A549 (cell line): Measurements from ENCODE around the gene UVSSA.

ENCODE experiments used
- JUN ChIP-seq, 2 experiments: fragments of >200 bp; sonication (Bioruptor Twin); formaldehyde crosslinking; IDR thresholded peaks; 2 replicates in 1 of 2; 3 replicates in 1 of 2; pipeline ENCODE4 v1.6.1; 2016 to 2017
- POLR2A ChIP-seq: IDR thresholded peaks from 2 replicates; pipeline ENCODE4 v1.6.1; 2012; ENCODE audit warnings: mild to moderate bottlenecking, low read length

GRCh38 chr4:1405254-1405635, 58.2 kb downstream of the UVSSA start:
- no peak for TF ChIP-seq POLR2A
- TF ChIP-seq JUN (IDR thresholded peaks at IDR 0.05), result no peak
